Erythroblast (primary cell): Measurements from ENCODE around the gene RARG.
A peak's percentile ranks its signal among the peaks of the same experiment; 100 is the strongest.
"Not testable (repeated sequence)": the region's sequence is repeated elsewhere in the genome, so short reads cannot be mapped to it uniquely, and the experiment has no call there.

ENCODE experiments used
- DNase-seq, 2 experiments: peaks; one replicate each; lab custom pipeline; 2025; lab: John Stamatoyannopoulos, UW
- GATA1 ChIP-seq: IDR thresholded peaks from 2 replicates; pipeline ENCODE4 v1.6.1; 2011; ENCODE audit warnings: low read depth, mild to moderate bottlenecking, control low read depth, low read length, moderate library complexity
- POLR2A ChIP-seq: IDR thresholded peaks from 2 replicates; pipeline ENCODE4 v1.6.1; 2011; ENCODE audit warnings: mild to moderate bottlenecking, low read length

RARG gene

GRCh38 chr12:53191096-53191884, 40.7 kb downstream of the RARG start:
- no peak for DNase-seq
- no peak for TF ChIP-seq GATA1
- no peak for TF ChIP-seq POLR2A

GRCh38 chr12:53190108-53190729, 41.8 kb downstream of the RARG start:
- TF ChIP-seq GATA1, result no peak
- peak; percentile 23 for TF ChIP-seq POLR2A
- peak; percentile 47 to 54 for DNase-seq

- DNase-seq, result no peak
- no peak for TF ChIP-seq GATA1
- no peak for TF ChIP-seq POLR2A
These were observed 44.7 kb downstream of the RARG start for GRCh38 chr12:53187145-53187899.

- DNase-seq, result no peak
- TF ChIP-seq POLR2A, result no peak
- no peak for TF ChIP-seq GATA1
These were observed 45.3 kb downstream of the RARG start for GRCh38 chr12:53186745-53187144.

GRCh38 chr12:53185582-53186153, 46.3 kb downstream of the RARG start:
- DNase-seq, result no peak
- TF ChIP-seq GATA1 (no peak), POLR2A (no peak)

- no peak for TF ChIP-seq GATA1
- DNase-seq, result no peak
These were observed 47.2 kb downstream of the RARG start for GRCh38 chr12:53184828-53185227.

- peak in 1 of 2 experiments; percentile 40 for DNase-seq
- TF ChIP-seq GATA1 (no peak), POLR2A (no peak)
These were observed 49.1 kb downstream of the RARG start for GRCh38 chr12:53182903-53183302.

- TF ChIP-seq POLR2A (no peak), GATA1 (no peak)
- DNase-seq, result no peak
These were observed 50.1 kb downstream of the RARG start for GRCh38 chr12:53181935-53182334.

GRCh38 chr12:53180931-53181645, 50.9 kb downstream of the RARG start:
- TF ChIP-seq POLR2A (no peak), GATA1 (no peak)
- peak; percentile 86 for DNase-seq

- TF ChIP-seq GATA1 (no peak), POLR2A (peak; percentile 85)
- DNase-seq, result peak; percentile 95
These were observed 51.6 kb downstream of the RARG start, which contains the start of the genes CSAD and ZNF740 for GRCh38 chr12:53180220-53180930. Gene CSAD (minus strand): TSS chr12:53180925. CDS start chr12:53173470, 7,455 bp downstream. Gene ZNF740 (plus strand): TSS chr12:53180722. CDS start chr12:53181984, 1,262 bp downstream.

GRCh38 chr12:53179687-53180219, 52.3 kb downstream of the RARG start:
- no peak for DNase-seq
- no peak for TF ChIP-seq POLR2A
- no peak for TF ChIP-seq GATA1

- DNase-seq, result not testable (repeated sequence)
These were observed 53.2 kb downstream of the RARG start for GRCh38 chr12:53178803-53179202.

GRCh38 chr12:53177447-53177846, 54.6 kb downstream of the RARG start:
- not testable (repeated sequence) for DNase-seq
